Epidermal melanocyte (primary cell): ENCODE data around the gene FAM234B.

Experiments used
- DNase-seq: peaks from one replicate; pipeline ENCODE4 v3.0.0; 2011; ENCODE audit warnings: low spot score; ENCODE audit not compliant: insufficient read length

The FAM234B gene

GRCh38 chr12:13114251-13115052 is 70.3 kb downstream of the FAM234B start:
- peak; percentile 54 for DNase-seq

GRCh38 chr12:13116259-13116658 is 72.1 kb downstream of the FAM234B start:
- DNase-seq: no peak

DNA sequence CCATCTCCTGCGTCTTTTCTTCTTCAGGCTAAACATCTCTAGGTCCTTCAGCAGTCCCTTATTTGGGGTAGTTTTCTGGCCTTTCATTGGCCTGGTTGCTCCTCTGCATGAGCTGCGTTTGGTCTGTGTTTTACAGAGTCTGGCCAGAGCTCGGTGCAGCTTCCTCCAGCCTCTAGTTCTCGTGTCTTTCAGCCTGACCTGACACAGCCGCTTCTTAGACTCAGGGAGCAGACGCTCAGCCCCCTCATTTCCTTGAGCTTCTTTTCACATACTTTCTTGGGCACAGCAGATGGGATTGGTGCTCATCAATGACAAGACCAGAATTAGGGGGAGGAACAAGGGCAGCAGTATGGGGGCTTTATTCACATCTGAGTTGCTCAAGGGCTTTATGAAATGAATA is 72.8 kb downstream of the FAM234B start:
- no peak for DNase-seq

GRCh38 chr12:13119826-13120225 is 75.6 kb downstream of the FAM234B start:
- no peak for DNase-seq

DNA sequence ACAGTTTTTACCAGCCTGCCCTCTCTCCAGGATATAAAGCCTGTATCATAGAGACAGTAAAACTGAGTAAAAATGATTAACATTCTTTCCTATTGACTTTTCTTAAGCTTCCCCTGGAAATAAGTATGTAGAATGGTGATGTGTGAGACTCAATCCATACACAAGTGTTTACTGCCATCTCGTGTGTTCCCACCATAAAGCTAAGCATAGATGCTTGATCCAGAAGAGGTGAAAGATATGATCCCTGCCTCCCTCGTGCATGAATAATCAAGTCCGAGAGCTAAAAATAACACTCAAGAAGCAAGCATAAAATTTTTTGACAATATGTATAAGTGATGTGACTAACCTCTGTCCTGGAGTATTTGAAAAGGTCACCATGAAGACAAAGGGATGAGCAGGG is 76.2 kb downstream of the FAM234B start:
- no peak for DNase-seq

DNA sequence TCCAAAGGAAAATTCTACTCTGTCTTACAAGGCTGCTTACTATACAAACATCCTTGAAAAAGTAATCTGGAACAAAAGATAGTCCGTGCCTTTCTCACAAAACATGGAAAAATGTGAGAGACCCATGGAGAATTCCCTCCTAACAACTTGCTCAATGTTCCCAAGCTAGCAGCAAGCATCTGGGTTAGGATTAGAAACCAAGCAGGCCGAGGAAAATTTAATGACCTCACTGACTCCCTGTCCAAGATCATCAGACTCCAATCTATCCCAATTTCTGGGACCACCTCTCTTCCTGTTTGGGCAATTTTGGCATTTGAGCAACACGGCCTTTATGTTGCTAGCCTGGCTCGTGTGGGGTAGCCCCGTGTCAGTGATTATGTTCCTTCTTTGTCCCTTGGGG is 77.4 kb downstream of the FAM234B start:
- no peak for DNase-seq

DNA sequence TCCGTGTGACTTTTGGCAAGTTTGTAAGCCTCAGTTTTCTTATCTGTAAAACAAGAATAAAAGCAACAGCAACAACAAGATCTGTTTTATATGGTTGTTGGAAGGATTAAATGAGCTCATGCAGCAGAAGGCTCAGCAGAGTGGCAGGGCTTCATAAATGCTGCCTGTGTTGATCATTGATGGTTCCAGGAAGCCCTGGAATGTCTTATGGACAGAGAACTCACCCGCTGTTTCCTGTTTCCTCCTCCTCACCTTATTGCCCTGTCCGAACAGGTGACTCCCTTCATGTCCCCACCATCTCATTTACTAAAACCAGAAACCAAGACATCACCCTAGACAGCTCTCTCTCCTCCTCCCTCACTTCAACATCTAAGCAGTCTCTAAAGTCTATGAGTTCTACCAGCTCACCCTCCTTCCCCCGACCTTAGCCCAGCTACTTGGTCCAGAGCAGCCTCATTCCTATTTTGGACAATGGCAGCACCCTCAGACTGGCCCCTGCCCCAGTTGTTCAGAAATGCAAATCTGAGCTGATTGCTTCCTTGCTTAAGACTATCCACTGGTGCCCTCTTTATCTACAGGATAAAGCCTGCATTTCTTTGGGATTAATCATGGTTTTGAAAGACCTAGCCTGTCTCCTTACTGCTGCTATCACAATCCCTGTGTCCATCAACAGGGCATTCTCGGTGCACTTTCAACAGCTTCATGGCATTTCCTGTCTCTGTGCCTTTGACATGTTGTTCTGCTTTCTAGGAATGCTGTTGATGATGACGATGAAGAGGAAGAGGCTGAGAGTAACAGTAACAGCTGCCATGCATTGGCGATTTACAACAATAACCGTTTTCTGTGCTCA is 80.7 kb downstream of the FAM234B start:
- DNase-seq: no peak

DNA sequence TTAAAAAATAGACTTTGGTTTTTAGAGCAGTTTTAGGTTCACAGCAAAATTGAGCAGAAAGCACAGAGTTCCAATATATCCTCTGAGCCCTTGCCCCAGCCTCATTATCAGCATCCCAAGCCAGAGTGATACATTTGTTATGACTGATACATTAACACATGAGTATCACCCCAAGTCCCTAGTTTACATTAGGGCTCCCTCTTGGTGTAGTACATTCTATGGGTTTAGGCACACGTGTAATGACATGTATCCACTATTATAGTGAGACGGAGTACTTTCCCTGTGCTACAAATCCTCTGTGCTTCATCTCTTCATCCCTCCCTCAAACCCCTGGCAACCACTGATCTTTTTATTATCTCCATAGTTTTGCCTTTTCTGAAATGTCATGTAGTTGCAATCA is 81.8 kb downstream of the FAM234B start:
- DNase-seq: no peak

GRCh38 chr12:13126494-13126893 is 82.3 kb downstream of the FAM234B start:
- DNase-seq: no peak

DNA sequence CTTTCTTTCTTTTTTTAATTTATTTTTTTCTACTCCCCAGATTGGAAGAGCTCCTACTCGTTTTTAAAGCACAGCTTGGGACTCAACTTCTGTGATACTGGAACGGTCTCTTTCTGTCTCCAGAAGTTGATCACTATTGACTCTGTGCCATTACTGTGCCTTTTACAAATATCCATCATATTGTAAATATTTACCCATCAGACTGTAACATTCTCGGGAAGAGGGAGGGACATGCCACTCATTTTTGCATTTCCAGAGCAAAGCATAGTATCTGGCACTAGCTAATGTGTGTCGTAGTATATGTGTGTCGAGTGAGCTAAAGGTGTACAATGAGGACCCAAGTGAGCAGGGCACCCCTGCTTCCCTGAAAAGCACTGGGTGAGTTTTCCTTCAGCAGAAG is 83.3 kb downstream of the FAM234B start:
- no peak for DNase-seq

- peak; percentile 89 for DNase-seq
Measured at GRCh38 chr12:13128291-13128965, 84.2 kb downstream of the FAM234B start.

GRCh38 chr12:13130981-13131380 is 86.8 kb downstream of the FAM234B start:
- DNase-seq: no peak
